Lung (tissue), 12 donors: ENCODE results near the gene FAM174C. TPM values are rescaled to one million over a fixed set of nuclear protein-coding genes. Genes with fewer than 3 reads are reported as not detected.
A peak's percentile ranks its signal among the peaks of the same experiment; 100 is the strongest.

Experiments
- ATAC-seq: fragments of 200-7000 bp; cut with Tn5 transposase; one replicate; pipeline ENCODE4 v1.9.1; 2020; ENCODE audit warnings: moderate number of reproducible peaks; ENCODE audit not compliant: insufficient read depth, low FRiP score
- DNase-seq, 3 donors: peaks; one replicate each; pipeline ENCODE4 v3.0.0-alpha.2; 2013 to 2017
- H3K27ac ChIP-seq, 2 donors: one replicate each; pipeline ENCODE4 v1.5.1; 2013; ENCODE audit warnings: mild to moderate bottlenecking in 2 of 2, moderate library complexity in 2 of 2, control low read depth in 1 of 2, inconsistent platforms in 1 of 2, low read depth in 1 of 2, low read length in 1 of 2
- H3K27me3 ChIP-seq, 3 donors: one replicate each; pipeline ENCODE4 v1.5.1; 2013; ENCODE audit warnings: low read length in 2 of 3; ENCODE audit not compliant: control insufficient read depth in 3 of 3, insufficient read depth in 3 of 3
- H3K36me3 ChIP-seq, 4 donors: one replicate each; pipeline ENCODE4 v1.5.1; 2013; ENCODE audit warnings: low read length in 4 of 4, mild to moderate bottlenecking in 1 of 4, moderate library complexity in 1 of 4; ENCODE audit not compliant: control insufficient read depth in 4 of 4, insufficient read depth in 4 of 4
- H3K4me1 ChIP-seq, 5 donors: one replicate each; pipeline ENCODE4 v1.5.1; 2013; ENCODE audit warnings: low read length in 5 of 5, mild to moderate bottlenecking in 2 of 5, moderate library complexity in 1 of 5; ENCODE audit not compliant: control insufficient read depth in 5 of 5, insufficient read depth in 5 of 5
- H3K4me3 ChIP-seq: one replicate; pipeline ENCODE4 v1.5.1; 2013; ENCODE audit warnings: mild to moderate bottlenecking, control low read depth, moderate library complexity
- H3K9ac ChIP-seq, 2 donors: one replicate each; pipeline ENCODE4 v1.5.1; 2013; ENCODE audit warnings: low read length in 2 of 2, control low read depth in 1 of 2; ENCODE audit not compliant: insufficient read depth in 1 of 2
- H3K9me3 ChIP-seq, 4 donors: one replicate each; pipeline ENCODE4 v1.5.1; 2013; ENCODE audit warnings: low read length in 3 of 4, mild to moderate bottlenecking in 1 of 4, moderate library complexity in 1 of 4; ENCODE audit not compliant: control insufficient read depth in 4 of 4, insufficient read depth in 3 of 4
- CTCF ChIP-seq: IDR thresholded peaks from 2 replicates; pipeline ENCODE4 v1.5.1; 2012; ENCODE audit warnings: mild to moderate bottlenecking; ENCODE audit errors: control extremely low read depth, extremely low read depth
- WGBS, 2 donors: extraction: QIAGEN DNeasy Blood & Tissue Kit; methylation state at CpG; one replicate each; pipeline ENCODE4 v1.1.7; 2013; 5-methylcytosine and 5-hydroxymethylcytosine counted together
- polyA plus RNA-seq, 2 donors: library from polyadenylated mRNA; stranded (reverse); fragments of 200-250 nt; gene quantifications; one replicate each; pipeline ENCODE4 v1.2.1, GENCODE V29; 2013
- total RNA-seq, 2 donors: library from RNA; depleted of rRNA in 1 of 2; stranded (reverse); fragments of >200 nt in 1 of 2; gene quantifications; one replicate each; pipeline ENCODE4 v1.2.1, GENCODE V29; 2014 to 2021
- donor health status: control.
- donor health status: control.
- donor health status: Bipolar disorder and iron deficiency.
- donor health status: healthy.
- donor health status: DM: yes; HTN: yes; CAD: no.

Gene FAM174C
- total and polyA plus RNA-seq, 4 donors: 17.5 to 89.3 (median 69.4) TPM

GRCh38 chr19:1295169-1296012, 20.1 kb downstream of the FAM174C start:
- Histone ChIP-seq H3K4me3 (no peak overlapping the region), H3K4me1 (peaks cover 0 to 6% (median 0%) of the 10 kb centered on the region in 5 donors), H3K9ac (no peak overlapping the region), H3K27ac (no peak overlapping the region), H3K9me3 (no peaks in the 10 kb centered on the region), H3K27me3 (peaks cover 0 to 6% (median 2%) of the 10 kb centered on the region in 3 donors), H3K36me3 (no peaks in the 10 kb centered on the region)
- TF ChIP-seq CTCF: no peak
- 12 to 14% methylated on average over 74 to 81 of the region's 82 CpGs for WGBS, 2 donors
- DNase-seq: peak; percentile 30 to 56 (median 49)
- ATAC-seq: no peak

GRCh38 chr19:1296078-1296477, 20.7 kb downstream of the FAM174C start:
- no peak overlapping the region for H3K27ac ChIP-seq
- WGBS, 2 donors: 76 to 89% methylated on average over 12 to 13 of the region's 13 CpGs
- no peak overlapping the region for H3K9ac ChIP-seq
- no peak for TF ChIP-seq CTCF
- peaks cover 0 to 6% (median 0%) of the 10 kb centered on the region in 5 donors for H3K4me1 ChIP-seq
- ATAC-seq (no peak), DNase-seq (no peak)
- H3K9me3 ChIP-seq: no peaks in the 10 kb centered on the region
- peaks cover 0 to 6% (median 2%) of the 10 kb centered on the region in 3 donors for H3K27me3 ChIP-seq
- no peak overlapping the region for H3K4me3 ChIP-seq
- H3K36me3 ChIP-seq: no peaks in the 10 kb centered on the region

GRCh38 chr19:1296575-1297271, 21.4 kb downstream of the FAM174C start:
- WGBS, 2 donors: 84 to 87% methylated on average over 24 of the region's 24 CpGs
- H3K4me1 ChIP-seq: peaks cover 0 to 6% (median 0%) of the 10 kb centered on the region in 5 donors
- no peaks in the 10 kb centered on the region for H3K36me3 ChIP-seq
- ATAC-seq: no peak
- peaks cover 0 to 6% (median 0%) of the 10 kb centered on the region in 3 donors for H3K27me3 ChIP-seq
- no peak for TF ChIP-seq CTCF
- H3K4me3 ChIP-seq: no peak overlapping the region
- no peak overlapping the region for H3K27ac ChIP-seq
- no peak overlapping the region for H3K9ac ChIP-seq
- no peak for DNase-seq
- no peaks in the 10 kb centered on the region for H3K9me3 ChIP-seq
